A549 (cell line): ENCODE data around the gene KIF21A. TPM values are rescaled to one million over a fixed set of nuclear protein-coding genes. Genes with fewer than 3 reads are reported as not detected.

Source experiments
- ATAC-seq, 2 experiments: fragments of 200-7000 bp in 1 of 2; fragments of >200 bp in 1 of 2; cut with Nextera tagmentation in 1 of 2; cut with Tn5 transposase in 1 of 2; 3 replicates each; pipeline versions ENCODE4 v1.8.0 to v1.9.1; 2018 to 2020; ENCODE audit warnings: mild to moderate bottlenecking in 1 of 2, moderate library complexity in 1 of 2
- CTCF ChIA-PET: fragments of 300-600 bp; sonication (Branson Sonifier 250); formaldehyde crosslinking; extraction: SDS; loops from one replicate; lab custom pipeline; 2021; ENCODE audit warnings: antibody characterized with exemption, inconsistent platforms; lab: Yijun Ruan, JAX
- POLR2A ChIA-PET: fragments of 350-600 bp; formaldehyde crosslinking; extraction: SDS; loops from one replicate; lab custom pipeline; 2021; ENCODE audit warnings: antibody characterized with exemption, inconsistent platforms; lab: Yijun Ruan, JAX
- DNase-seq, 2 experiments: peaks; one replicate each; pipeline versions ENCODE4 v3.0.0 to v3.0.0-alpha.2; 2011 to 2016; ENCODE audit warnings: low read depth in 1 of 2, low spot score in 1 of 2
- FAIRE-seq: peaks from 2 replicates; lab custom pipeline; 2011; peaks lifted over from hg19 to GRCh38; lab: Jason Lieb, UNC
- H3K27ac ChIP-seq, 2 experiments: fragments of >200 bp; sonication (Bioruptor Twin); formaldehyde crosslinking; 3 replicates each; pipeline ENCODE4 v1.5.1; 2016 to 2017
- H3K4me1 ChIP-seq: fragments of >200 bp; sonication (Bioruptor Twin); formaldehyde crosslinking; 3 replicates; pipeline ENCODE4 v1.6.1; 2016
- H3K4me2 ChIP-seq: fragments of >200 bp; sonication (Bioruptor Twin); formaldehyde crosslinking; 3 replicates; pipeline ENCODE4 v1.6.1; 2016
- H3K4me3 ChIP-seq: fragments of >200 bp; sonication (Bioruptor Twin); formaldehyde crosslinking; 3 replicates; pipeline ENCODE4 v1.5.1; 2016
- H3K9me3 ChIP-seq: fragments of >200 bp; sonication (Bioruptor Twin); formaldehyde crosslinking; 3 replicates; pipeline ENCODE4 v1.6.1; 2016
- E2F6 ChIP-seq: IDR thresholded peaks from 2 replicates; pipeline ENCODE4 v1.6.1; 2012; ENCODE audit warnings: low read depth, borderline replicate concordance
- EHMT2 ChIP-seq: fragments of 200-600 bp; sonication (generic); IDR thresholded peaks from 2 replicates; pipeline ENCODE4 v1.6.1; 2016; ENCODE audit warnings: antibody characterized with exemption, low read depth, mild to moderate bottlenecking, moderate library complexity
- EP300 ChIP-seq, 2 experiments: fragments of >200 bp; sonication (Bioruptor Twin); formaldehyde crosslinking; IDR thresholded peaks; 2 replicates in 1 of 2; 3 replicates in 1 of 2; pipeline ENCODE4 v1.6.1; 2016 to 2017
- ESRRA ChIP-seq: fragments of 150-350 bp; IDR thresholded peaks from 2 replicates; pipeline ENCODE4 v1.6.1; 2014; ENCODE audit warnings: mild to moderate bottlenecking, low read length, borderline replicate concordance
- FOSB ChIP-seq: fragments of 250-450 bp; sonication (Bioruptor Pico); IDR thresholded peaks from 2 replicates; pipeline ENCODE4 v1.5.0; 2020; ENCODE audit warnings: mild to moderate bottlenecking, moderate library complexity
- FOXS1 ChIP-seq: fragments of 250-450 bp; sonication (Bioruptor Pico); IDR thresholded peaks from 2 replicates; pipeline ENCODE4 v1.5.0; 2020; ENCODE audit warnings: mild to moderate bottlenecking, moderate library complexity
- GATA3 ChIP-seq: IDR thresholded peaks from 2 replicates; pipeline ENCODE4 v1.6.1; 2012; ENCODE audit warnings: borderline replicate concordance
- HES2 ChIP-seq: fragments of >200 bp; sonication (Bioruptor Twin); formaldehyde crosslinking; IDR thresholded peaks from 2 replicates; pipeline ENCODE4 v1.6.1; 2016
- HEYL ChIP-seq: fragments of 250-450 bp; sonication (Bioruptor Pico); IDR thresholded peaks from 2 replicates; pipeline ENCODE4 v1.8.0; 2021; ENCODE audit warnings: mild to moderate bottlenecking, moderate library complexity
- HOXB5 ChIP-seq: fragments of 250-450 bp; sonication (Bioruptor Pico); IDR thresholded peaks from 2 replicates; pipeline ENCODE4 v1.5.0; 2020; ENCODE audit warnings: mild to moderate bottlenecking, moderate library complexity
- JUN ChIP-seq, 2 experiments: fragments of >200 bp; sonication (Bioruptor Twin); formaldehyde crosslinking; IDR thresholded peaks; 2 replicates in 1 of 2; 3 replicates in 1 of 2; pipeline ENCODE4 v1.6.1; 2016 to 2017
- MAFK ChIP-seq: fragments of 450-650 bp; IDR thresholded peaks from 2 replicates; pipeline ENCODE4 v1.6.1; 2014; ENCODE audit not compliant: partially characterized antibody
- MAZ ChIP-seq: fragments of 150-350 bp; IDR thresholded peaks from 2 replicates; pipeline ENCODE4 v1.6.1; 2014; ENCODE audit warnings: antibody characterized with exemption, low read depth, low read length, borderline replicate concordance
- NPAS2 ChIP-seq: fragments of 250-450 bp; sonication (Bioruptor Pico); IDR thresholded peaks from 2 replicates; pipeline ENCODE4 v1.8.0; 2022; ENCODE audit warnings: mild to moderate bottlenecking, moderate library complexity, borderline replicate concordance
- POLR2AphosphoS2 ChIP-seq: conservative IDR thresholded peaks from 2 replicates; pipeline ENCODE4 v1.6.1; 2012; ENCODE audit warnings: low read length, improper control_type of control experiment, inconsistent platforms
- RARB ChIP-seq: fragments of 250-450 bp; sonication (Bioruptor Pico); IDR thresholded peaks from 2 replicates; pipeline ENCODE4 v1.8.0; 2021; ENCODE audit warnings: mild to moderate bottlenecking, moderate library complexity
- RCOR1 ChIP-seq: fragments of 150-350 bp; IDR thresholded peaks from 2 replicates; pipeline ENCODE4 v1.6.1; 2014; ENCODE audit warnings: antibody characterized with exemption, low read length, low read depth
- RNF2 ChIP-seq: fragments of 200-600 bp; sonication (generic); IDR thresholded peaks from 2 replicates; pipeline ENCODE4 v1.6.1; 2016; ENCODE audit warnings: low read depth, mild to moderate bottlenecking, antibody characterized with exemption, moderate library complexity, borderline replicate concordance
- SREBF2 ChIP-seq: fragments of 450-650 bp; IDR thresholded peaks from 2 replicates; pipeline ENCODE4 v1.6.1; 2014; ENCODE audit warnings: mild to moderate bottlenecking, moderate library complexity
- ZC3H11A ChIP-seq: fragments of 450-650 bp; IDR thresholded peaks from 2 replicates; pipeline ENCODE4 v1.6.1; 2014; ENCODE audit warnings: antibody characterized with exemption, mild to moderate bottlenecking
- ZSCAN20 ChIP-seq: fragments of 250-450 bp; sonication (Bioruptor Pico); IDR thresholded peaks from 2 replicates; pipeline ENCODE4 v1.8.0; 2022; ENCODE audit warnings: mild to moderate bottlenecking, moderate library complexity
- WGBS: methylation state at CpG from one replicate; pipeline ENCODE4 v1.1.6; 2017; ENCODE audit errors: missing lambda C conversion rate; 5-methylcytosine and 5-hydroxymethylcytosine counted together
- polyA plus RNA-seq, 4 experiments: library from polyadenylated mRNA; depleted of rRNA in 3 of 4; stranded (reverse); fragments of >200 nt; fragmentation: RNase III in 1 of 4; extraction: RNeasy Plus Mini Kit Qiagen cat#74134 plus additional on column Dnase treatment in 1 of 4; gene quantifications; 2 replicates in 3 of 4; 3 replicates in 1 of 4; pipeline ENCODE4 v1.2.3, GENCODE V29; 2011 to 2017
- TF ChIP-seq, protein P1 (sequence below): fragments of 250-450 bp; sonication (Bioruptor Pico); IDR thresholded peaks from 2 replicates; pipeline ENCODE4 v1.5.0; 2021; ENCODE audit warnings: mild to moderate bottlenecking, moderate library complexity, borderline replicate concordance

The KIF21A gene
- polyA plus RNA-seq, 2 of the 4 experiments (the other 2 are of a cell fraction), result 26.0 to 79.0 TPM

DNA sequence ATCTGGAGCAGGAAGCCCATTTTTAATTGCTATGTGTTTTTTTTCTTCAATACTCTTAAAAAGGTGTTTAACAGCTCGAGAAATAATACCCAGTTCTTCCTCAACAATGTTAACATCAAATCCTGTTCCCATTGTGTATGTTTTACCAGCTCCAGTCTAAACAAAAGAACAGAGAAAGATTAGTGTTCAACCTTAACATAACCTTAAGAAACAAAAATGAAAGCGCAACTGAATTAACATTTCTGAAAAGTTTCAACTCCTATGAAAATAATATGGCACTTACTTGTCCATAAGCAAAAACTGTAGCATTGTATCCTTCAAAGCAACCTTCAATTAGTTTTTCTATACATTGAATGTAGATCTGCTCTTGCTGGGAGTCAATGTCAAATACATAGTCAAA lies 73.2 kb downstream of the KIF21A start:
- no peak overlapping the region for H3K4me3 ChIP-seq
- ATAC-seq (no peak), FAIRE-seq (no peak), DNase-seq (no peak)
- H3K27ac ChIP-seq, result no peak overlapping the region
- TF ChIP-seq POLR2AphosphoS2 (no peak), EP300 (IDR thresholded peaks at IDR 0.05) (no peak), RCOR1 (no peak), SREBF2 (no peak), ZSCAN20 (CRISPR knock-in tag) (no peak), MAZ (no peak), NPAS2 (no peak), RNF2 (no peak)
- TF ChIP-seq, protein P1, sequence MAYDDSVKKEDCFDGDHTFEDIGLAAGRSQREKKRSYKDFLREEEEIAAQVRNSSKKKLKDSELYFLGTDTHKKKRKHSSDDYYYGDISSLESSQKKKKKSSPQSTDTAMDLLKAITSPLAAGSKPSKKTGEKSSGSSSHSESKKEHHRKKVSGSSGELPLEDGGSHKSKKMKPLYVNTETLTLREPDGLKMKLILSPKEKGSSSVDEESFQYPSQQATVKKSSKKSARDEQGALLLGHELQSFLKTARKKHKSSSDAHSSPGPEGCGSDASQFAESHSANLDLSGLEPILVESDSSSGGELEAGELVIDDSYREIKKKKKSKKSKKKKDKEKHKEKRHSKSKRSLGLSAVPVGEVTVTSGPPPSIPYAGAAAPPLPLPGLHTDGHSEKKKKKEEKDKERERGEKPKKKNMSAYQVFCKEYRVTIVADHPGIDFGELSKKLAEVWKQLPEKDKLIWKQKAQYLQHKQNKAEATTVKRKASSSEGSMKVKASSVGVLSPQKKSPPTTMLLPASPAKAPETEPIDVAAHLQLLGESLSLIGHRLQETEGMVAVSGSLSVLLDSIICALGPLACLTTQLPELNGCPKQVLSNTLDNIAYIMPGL (CRISPR knock-in tag), result no peak
- CTCF ChIA-PET, result no interaction called here
- POLR2A ChIA-PET, result no interaction called here
- no peaks in the 10 kb centered on the region for H3K9me3 ChIP-seq
- 92% methylated on average over 2 of the region's 2 CpGs for WGBS
- H3K4me2 ChIP-seq, result no peak overlapping the region
- H3K4me1 ChIP-seq, result peaks cover 18% of the 10 kb centered on the region

DNA sequence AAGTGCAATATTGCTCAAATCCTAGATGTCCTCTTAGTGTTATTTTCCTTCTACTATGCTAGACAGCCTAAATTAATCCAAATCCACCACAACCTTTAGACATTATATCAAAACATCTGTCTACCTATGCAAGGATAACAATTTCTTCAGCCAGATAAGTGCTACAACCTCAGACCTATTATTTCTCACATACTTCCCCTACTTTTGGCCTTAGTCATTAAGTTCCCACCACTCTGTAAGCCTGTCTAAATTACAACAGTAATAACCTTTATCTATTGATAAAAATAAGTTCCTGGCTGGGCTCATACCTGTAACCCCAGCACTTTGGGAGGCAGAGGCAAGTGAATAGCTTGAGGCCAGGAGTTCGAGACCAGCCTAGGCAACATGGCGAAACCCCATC lies 74.0 kb downstream of the KIF21A start:
- ATAC-seq, result no peak
- H3K4me2 ChIP-seq, result peak overlapping the region; percentile 54; the same call in 2 of the 3 replicates
- WGBS, result 97% methylated on average over 2 of the region's 2 CpGs
- H3K4me1 ChIP-seq, result peaks cover 18% of the 10 kb centered on the region
- no peak for FAIRE-seq
- no peaks in the 10 kb centered on the region for H3K9me3 ChIP-seq
- POLR2A ChIA-PET, result no interaction called here
- DNase-seq, result no peak
- no peak for TF ChIP-seq GATA3
- TF ChIP-seq HEYL, result no peak
- no peak for TF ChIP-seq JUN (IDR thresholded peaks at IDR 0.05)
- CTCF ChIA-PET, result no interaction called here
- no peak overlapping the region for H3K4me3 ChIP-seq
- H3K27ac ChIP-seq, result no peak overlapping the region

DNA sequence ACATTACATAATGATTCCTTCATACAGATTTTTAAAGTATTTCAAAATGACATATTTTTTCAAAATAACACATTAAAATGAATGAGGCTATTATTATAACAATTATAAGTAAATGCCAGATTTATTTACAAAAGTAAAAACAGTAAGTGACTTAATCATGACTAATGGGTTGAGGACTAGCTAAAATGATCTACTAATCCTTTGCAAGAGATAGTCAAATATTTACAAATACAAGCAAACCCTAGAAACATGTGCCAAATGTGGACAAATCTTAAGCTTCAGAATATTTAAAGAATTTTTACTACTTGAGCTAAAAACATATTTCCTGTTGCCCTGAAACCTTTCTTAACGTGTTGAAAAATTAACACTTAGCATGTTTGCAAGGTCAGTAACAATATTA lies 74.8 kb downstream of the KIF21A start:
- ATAC-seq (no peak), DNase-seq (peak in 1 of 2 experiments; percentile 27), FAIRE-seq (no peak)
- 0% methylated on average over 1 of the region's 1 CpG for WGBS
- H3K4me2 ChIP-seq, result peak overlapping the region; percentile 54
- H3K9me3 ChIP-seq, result no peaks in the 10 kb centered on the region
- H3K27ac ChIP-seq, result no peak overlapping the region
- no peak overlapping the region for H3K4me3 ChIP-seq
- CTCF ChIA-PET, result no interaction called here
- H3K4me1 ChIP-seq, result peaks cover 18% of the 10 kb centered on the region
- TF ChIP-seq EP300 (IDR thresholded peaks at IDR 0.05), result no peak
- no peak for TF ChIP-seq RARB
- no peak for TF ChIP-seq JUN (IDR thresholded peaks at IDR 0.05)
- no peak for TF ChIP-seq EHMT2
- no peak for TF ChIP-seq ESRRA
- TF ChIP-seq E2F6, result no peak
- TF ChIP-seq POLR2AphosphoS2, result no peak
- no peak for TF ChIP-seq HES2
- TF ChIP-seq FOXS1 (CRISPR knock-in tag), result no peak
- no peak for TF ChIP-seq MAFK
- TF ChIP-seq NPAS2, result no peak
- TF ChIP-seq HEYL, result no peak
- TF ChIP-seq FOSB (CRISPR knock-in tag), result no peak
- TF ChIP-seq ZC3H11A, result no peak
- TF ChIP-seq HOXB5 (CRISPR knock-in tag), result no peak
- TF ChIP-seq RCOR1, result no peak
- TF ChIP-seq, all 56 proteins: peak for 0
- POLR2A ChIA-PET, result no interaction called here
